SK-N-MC (cell line): ENCODE measurements around the gene DAZAP1.

Experiments
- DNase-seq: peaks from one replicate; pipeline ENCODE4 v3.0.0-alpha.2; 2011; ENCODE audit warnings: low read depth, low spot score
- H3K27ac ChIP-seq: fragments of 200-600 bp; sonication (generic); 2 replicates; pipeline ENCODE4 v1.5.1; 2016; ENCODE audit warnings: mixed run types
- H3K36me3 ChIP-seq: fragments of 200-600 bp; sonication (generic); 2 replicates; pipeline ENCODE4 v1.6.1; 2017; ENCODE audit warnings: antibody characterized with exemption, low read length, mixed read lengths; ENCODE audit not compliant: insufficient read depth
- H3K4me3 ChIP-seq: fragments of 200-600 bp; sonication (generic); 2 replicates; pipeline ENCODE4 v1.5.1; 2016
- H3K9ac ChIP-seq: fragments of 200-600 bp; sonication (generic); 2 replicates; pipeline ENCODE4 v1.8.0; 2017; ENCODE audit warnings: mixed run types, mixed read lengths; ENCODE audit not compliant: insufficient read length
- H3K9me3 ChIP-seq: fragments of 200-600 bp; sonication (generic); 2 replicates; pipeline ENCODE4 v1.6.1; 2017; ENCODE audit warnings: low read depth, mild to moderate bottlenecking, antibody characterized with exemption, low read length, moderate library complexity, mixed read lengths
- EZH2 ChIP-seq: fragments of 200-600 bp; sonication (generic); IDR thresholded peaks from one replicate; pipeline ENCODE4 v1.6.1; 2017; ENCODE audit warnings: antibody characterized with exemption
- FOXP2 ChIP-seq: optimal IDR thresholded peaks from 2 replicates; pipeline ENCODE3; 2011; ENCODE audit warnings: mild to moderate bottlenecking, moderate library complexity; ENCODE audit not compliant: insufficient read depth; ENCODE audit errors: extremely low read length, control extremely low read depth
- POLR2AphosphoS5 ChIP-seq: IDR thresholded peaks from 2 replicates; pipeline ENCODE4 v1.6.1; 2012; ENCODE audit warnings: mild to moderate bottlenecking, low read depth, low read length, borderline replicate concordance

The DAZAP1 gene

DNA sequence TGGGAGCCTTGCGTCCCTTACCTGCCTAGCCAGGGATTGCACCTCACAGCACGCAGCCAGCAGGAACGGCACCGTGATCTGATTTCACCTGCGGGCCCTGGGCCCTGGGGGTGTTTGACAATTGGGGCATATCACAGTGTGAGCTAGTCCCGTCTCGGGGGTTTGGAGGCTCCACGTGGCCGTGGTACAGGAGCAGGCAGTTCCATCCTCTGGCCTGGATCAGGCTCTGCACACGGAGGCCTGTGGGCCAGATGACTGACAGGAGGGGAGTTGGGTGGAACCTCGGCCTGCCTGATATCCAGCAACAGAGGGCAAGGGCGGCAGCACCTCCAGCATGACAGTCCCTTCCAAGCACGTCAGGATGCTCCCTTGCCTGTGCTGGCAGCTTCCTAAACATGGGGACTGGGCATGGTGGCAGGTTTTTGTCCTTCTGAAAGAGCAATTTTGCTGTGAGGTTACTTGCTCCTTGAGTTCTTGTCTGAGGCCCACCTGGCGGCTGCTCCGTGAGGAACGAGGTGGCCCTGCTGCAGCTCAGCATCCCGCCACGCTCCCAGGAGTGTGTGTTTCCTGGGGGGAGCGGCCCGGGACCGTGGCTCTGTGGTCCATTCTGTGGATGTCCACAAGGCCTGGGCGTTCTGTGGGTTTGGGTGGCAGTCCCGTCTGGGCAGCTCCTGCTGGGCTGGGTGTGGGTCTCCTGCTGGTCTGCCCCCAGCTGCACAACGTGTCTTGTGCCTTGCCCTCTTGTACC, 24.5 kb downstream of the DAZAP1 start:
- Histone ChIP-seq H3K36me3 (peaks cover 69% of the 10 kb centered on the region), H3K9me3 (no peaks in the 10 kb centered on the region), H3K9ac (no peak overlapping the region), H3K27ac (no peak overlapping the region), H3K4me3 (no peak overlapping the region)
- DNase-seq = no peak
- TF ChIP-seq POLR2AphosphoS5 = no peak; the same call in 1 of the 2 replicates
- TF ChIP-seq FOXP2 = no peak
- TF ChIP-seq EZH2 = no peak

DNA sequence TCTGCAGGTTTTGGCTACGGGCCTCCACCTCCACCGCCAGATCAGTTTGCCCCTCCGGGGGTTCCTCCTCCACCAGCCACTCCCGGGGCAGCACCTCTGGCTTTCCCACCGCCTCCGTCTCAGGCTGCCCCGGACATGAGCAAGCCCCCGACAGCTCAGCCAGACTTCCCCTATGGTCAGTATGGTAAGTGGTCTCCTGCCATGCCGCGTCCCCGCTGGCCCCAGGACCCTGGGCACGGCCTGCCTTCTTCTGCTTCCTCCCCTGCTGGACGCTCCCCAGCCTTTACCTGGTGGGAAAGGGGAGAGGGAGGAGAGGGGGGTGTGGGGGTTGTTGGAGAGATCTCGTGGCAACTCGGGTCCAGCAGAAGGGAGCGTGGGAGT, 25.1 kb downstream of the DAZAP1 start:
- no peak overlapping the region for H3K4me3 ChIP-seq
- H3K9ac ChIP-seq = no peak overlapping the region
- peaks cover 64% of the 10 kb centered on the region for H3K36me3 ChIP-seq
- no peaks in the 10 kb centered on the region for H3K9me3 ChIP-seq
- no peak for TF ChIP-seq POLR2AphosphoS5
- TF ChIP-seq EZH2 = no peak
- TF ChIP-seq FOXP2 = no peak
- no peak overlapping the region for H3K27ac ChIP-seq
- DNase-seq = no peak

DNA sequence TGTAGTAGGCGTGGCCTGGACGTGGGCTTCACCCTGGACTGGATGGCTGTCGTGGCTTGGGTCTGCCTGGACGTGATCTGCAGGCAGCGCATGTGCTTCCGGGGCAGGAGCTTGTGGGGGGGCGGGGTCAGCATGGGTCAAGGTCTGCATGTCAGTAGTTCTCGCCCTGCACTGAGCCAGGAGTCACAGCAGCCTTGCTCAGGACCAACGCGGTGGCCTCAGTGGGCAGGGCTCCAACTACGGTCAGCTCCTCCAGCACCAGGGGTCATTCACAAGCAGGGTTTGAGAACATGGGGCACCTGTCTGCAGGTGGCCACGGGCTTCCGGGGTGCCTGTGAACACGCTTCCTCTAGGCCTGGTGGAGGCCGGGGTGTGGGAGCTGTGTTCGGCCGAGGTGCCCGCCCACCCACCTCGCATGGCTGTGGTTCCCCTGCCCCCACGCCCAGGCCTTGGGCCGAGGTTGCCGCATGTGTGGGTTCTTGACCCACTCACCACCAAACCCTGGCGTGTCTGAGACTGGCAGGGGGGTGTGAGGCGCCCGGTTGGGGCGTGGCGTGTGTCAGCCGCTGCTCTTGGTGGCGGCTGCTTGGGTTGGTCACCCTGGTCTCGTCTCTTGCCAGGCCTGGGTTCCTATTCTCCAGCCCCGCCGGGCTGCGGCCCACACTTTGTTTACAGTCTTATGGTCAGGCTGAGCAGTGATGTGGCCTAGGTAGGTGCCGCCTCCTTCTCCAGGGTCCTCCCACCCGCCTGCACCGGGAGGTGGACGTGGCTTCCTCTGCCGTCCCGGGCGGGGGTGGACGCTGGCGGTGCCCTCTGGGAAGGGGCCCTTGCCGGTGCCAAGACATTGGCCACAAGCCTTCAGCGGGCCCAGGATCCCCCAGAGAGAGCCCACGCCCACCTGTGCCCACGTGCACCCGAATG, 26.0 kb downstream of the DAZAP1 start:
- H3K27ac ChIP-seq = no peak overlapping the region
- no peak overlapping the region for H3K9ac ChIP-seq
- no peak overlapping the region for H3K4me3 ChIP-seq
- TF ChIP-seq EZH2 (no peak), POLR2AphosphoS5 (no peak; the same call in 1 of the 2 replicates), FOXP2 (no peak)
- no peak for DNase-seq
- peaks cover 55% of the 10 kb centered on the region for H3K36me3 ChIP-seq
- no peaks in the 10 kb centered on the region for H3K9me3 ChIP-seq

GRCh38 chr19:1434040-1434366, 26.6 kb downstream of the DAZAP1 start:
- Histone ChIP-seq H3K9me3 (no peaks in the 10 kb centered on the region), H3K4me3 (no peak overlapping the region), H3K36me3 (peaks cover 51% of the 10 kb centered on the region), H3K9ac (no peak overlapping the region), H3K27ac (no peak overlapping the region)
- TF ChIP-seq FOXP2 (no peak), EZH2 (no peak), POLR2AphosphoS5 (no peak)
- no peak for DNase-seq

- H3K9me3 ChIP-seq = no peaks in the 10 kb centered on the region
- H3K9ac ChIP-seq = no peak overlapping the region
- TF ChIP-seq FOXP2 (no peak), EZH2 (no peak), POLR2AphosphoS5 (no peak)
- H3K27ac ChIP-seq = peak overlapping the region; percentile 78; the same call in 1 of the 2 replicates
- DNase-seq = no peak
- H3K36me3 ChIP-seq = peaks cover 51% of the 10 kb centered on the region
- no peak overlapping the region for H3K4me3 ChIP-seq
These were observed 27.2 kb downstream of the DAZAP1 start for GRCh38 chr19:1434577-1435060.

DNA sequence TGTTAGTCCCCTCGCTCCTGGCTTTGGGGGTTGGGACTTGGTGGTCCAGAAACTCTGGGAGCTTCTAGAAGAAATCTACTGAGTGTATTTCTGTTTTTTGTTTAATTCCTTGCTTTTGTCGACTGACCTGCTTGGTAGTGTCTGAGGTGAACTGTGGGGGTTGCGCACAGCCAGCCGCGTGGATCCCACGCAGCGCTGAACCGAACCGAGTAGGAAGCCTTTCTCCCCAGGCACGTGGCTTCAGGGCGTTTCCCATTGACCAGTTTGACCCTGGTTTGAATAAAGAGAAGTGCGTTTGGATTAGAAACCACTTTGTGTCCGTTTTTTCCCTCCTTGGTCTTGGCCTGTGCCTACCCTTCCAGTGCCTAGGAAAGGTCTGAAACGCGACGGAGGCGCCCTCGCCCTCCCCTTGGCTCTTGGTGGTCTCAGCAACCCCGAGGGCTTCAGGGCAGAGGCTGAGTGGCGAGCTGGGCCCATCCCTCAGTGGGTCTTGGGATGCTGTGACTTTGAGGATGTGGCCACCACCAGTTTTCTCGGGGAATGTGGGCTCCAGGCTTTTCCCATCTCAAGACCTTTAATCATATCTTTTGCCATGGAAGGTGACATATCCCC, 28.1 kb downstream of the DAZAP1 start:
- TF ChIP-seq EZH2 (no peak), POLR2AphosphoS5 (no peak), FOXP2 (no peak)
- H3K4me3 ChIP-seq = no peak overlapping the region
- DNase-seq = no peak
- H3K9ac ChIP-seq = no peak overlapping the region
- H3K27ac ChIP-seq = peak overlapping the region; percentile 78
- H3K9me3 ChIP-seq = no peaks in the 10 kb centered on the region
- H3K36me3 ChIP-seq = peaks cover 54% of the 10 kb centered on the region

DNA sequence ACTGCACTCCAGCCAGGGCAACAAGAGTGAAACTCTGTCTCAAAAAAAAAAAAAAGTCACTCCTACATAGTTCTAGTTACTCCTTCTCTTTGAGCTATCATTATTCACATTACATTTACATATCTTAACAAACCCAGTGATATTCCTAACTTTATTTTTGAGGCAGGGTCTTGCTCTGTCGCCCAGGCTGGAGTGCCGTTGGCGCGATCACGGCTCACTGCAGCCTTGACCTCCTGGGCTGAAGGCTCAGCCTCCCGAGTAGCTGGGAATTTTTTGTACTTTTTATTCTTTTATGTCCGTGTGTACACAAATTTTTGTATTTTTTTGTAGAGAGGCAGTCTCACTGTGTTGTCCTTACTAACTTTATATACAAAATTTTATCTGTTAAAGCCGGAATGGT, 30.2 kb downstream of the DAZAP1 start:
- DNase-seq = no peak
- TF ChIP-seq EZH2 (no peak), FOXP2 (no peak), POLR2AphosphoS5 (no peak)
- no peak overlapping the region for H3K9ac ChIP-seq
- peak overlapping the region; percentile 80 for H3K27ac ChIP-seq
- H3K36me3 ChIP-seq = peaks cover 59% of the 10 kb centered on the region
- H3K4me3 ChIP-seq = peak overlapping the region; percentile 97
- H3K9me3 ChIP-seq = no peaks in the 10 kb centered on the region

- DNase-seq = peak; percentile 66
- H3K9me3 ChIP-seq = no peaks in the 10 kb centered on the region
- H3K4me3 ChIP-seq = peak within 1 kb of the TSS; percentile 97
- H3K9ac ChIP-seq = peak within 1 kb of the TSS; percentile 100
- TF ChIP-seq EZH2 (no peak), FOXP2 (no peak), POLR2AphosphoS5 (peak; percentile 99)
- peak within 1 kb of the TSS; percentile 96 for H3K27ac ChIP-seq
- H3K36me3 ChIP-seq = peaks cover 54% of the 10 kb centered on the region
These were observed 30.9 kb downstream of the DAZAP1 start, which contains the start of gene RPS15 for GRCh38 chr19:1438035-1438932. Gene RPS15 (plus strand): TSS chr19:1438396. CDS start chr19:1438426, 30 bp downstream.
